Activated CD8-positive, alpha-beta T cell treated with anti-CD3 and anti-CD28 coated beads for 36 hours (primary cell): ENCODE results near the gene DLX4. TPM values are rescaled to one million over a fixed set of nuclear protein-coding genes. Genes with fewer than 3 reads are reported as not detected.

Experiments
- ATAC-seq: fragments of 200-7000 bp; cut with Tn5 transposase; one replicate; pipeline ENCODE4 v1.10.0; 2021; ENCODE audit warnings: mild to moderate bottlenecking, moderate library complexity
- CTCF ChIA-PET: fragments of 350-600 bp; sonication (Branson Sonifier 250); formaldehyde crosslinking; loops from one replicate; lab custom pipeline; 2021; ENCODE audit warnings: antibody characterized with exemption; lab: Charles Lee
- POLR2A ChIA-PET: fragments of 350-600 bp; sonication (Branson Sonifier 250); formaldehyde crosslinking; loops from one replicate; lab custom pipeline; 2021; ENCODE audit warnings: antibody characterized with exemption; lab: Charles Lee
- DNase-seq: peaks from one replicate; pipeline ENCODE4 v3.0.0-alpha.2; 2020
- H3K27ac Mint-ChIP-seq: one replicate; pipeline ENCODE4 v1.8.0; 2021; ENCODE audit warnings: mild to moderate bottlenecking, mixed read lengths
- H3K27me3 Mint-ChIP-seq: one replicate; pipeline ENCODE4 v1.8.0; 2021; ENCODE audit warnings: mixed read lengths
- H3K36me3 Mint-ChIP-seq: one replicate; pipeline ENCODE4 v1.8.0; 2021; ENCODE audit warnings: low read depth, mixed read lengths
- H3K4me1 Mint-ChIP-seq: one replicate; pipeline ENCODE4 v1.8.0; 2021; ENCODE audit warnings: low read depth, mixed read lengths
- H3K4me3 Mint-ChIP-seq: one replicate; pipeline ENCODE4 v1.8.0; 2021; ENCODE audit warnings: mild to moderate bottlenecking, moderate library complexity, mixed read lengths
- H3K9me3 Mint-ChIP-seq: one replicate; pipeline ENCODE4 v1.8.0; 2021; ENCODE audit warnings: mixed read lengths
- intact Hi-C: fragments of 100-400 bp; cut with micrococcal nuclease; formaldehyde crosslinking; loops from one replicate; pipeline ENCODE4 v1.10.0; 2022
- total RNA-seq, 2 experiments: library from RNA; stranded (reverse); gene quantifications; one replicate each; pipeline ENCODE4 v1.2.3, GENCODE V29; 2021
- TF ChIP-seq, protein P1 (sequence below): fragments of 200-600 bp; IDR thresholded peaks from one replicate; pipeline ENCODE4 v1.8.0; 2022; ENCODE audit warnings: antibody characterized with exemption, mild to moderate bottlenecking

Gene DLX4
- total RNA-seq, 2 experiments from 2014 or later = 0.43 to 0.81 TPM

DNA sequence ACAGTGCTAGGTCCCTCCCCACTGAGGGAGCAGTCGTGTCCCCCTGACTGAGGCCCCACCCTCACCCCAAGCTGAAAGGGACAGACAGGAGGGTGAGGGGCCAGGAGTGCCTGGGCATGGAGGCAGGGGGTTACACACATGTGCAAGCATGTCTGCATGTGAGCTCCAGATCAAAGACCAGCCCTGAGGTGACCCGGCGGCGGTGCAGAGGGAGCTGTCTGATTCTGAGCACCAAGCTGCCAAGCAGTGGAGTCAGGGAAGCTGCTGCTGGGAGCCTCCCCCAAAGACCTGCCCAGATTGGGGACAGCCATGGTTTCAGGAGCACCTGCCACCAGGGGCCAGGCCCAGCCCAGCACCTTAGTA lies 20.5 kb downstream of the DLX4 start:
- no peaks in the 10 kb centered on the region for H3K9me3 Mint-ChIP-seq
- peaks cover 8% of the 10 kb centered on the region for H3K4me1 Mint-ChIP-seq
- TF ChIP-seq, protein P1, sequence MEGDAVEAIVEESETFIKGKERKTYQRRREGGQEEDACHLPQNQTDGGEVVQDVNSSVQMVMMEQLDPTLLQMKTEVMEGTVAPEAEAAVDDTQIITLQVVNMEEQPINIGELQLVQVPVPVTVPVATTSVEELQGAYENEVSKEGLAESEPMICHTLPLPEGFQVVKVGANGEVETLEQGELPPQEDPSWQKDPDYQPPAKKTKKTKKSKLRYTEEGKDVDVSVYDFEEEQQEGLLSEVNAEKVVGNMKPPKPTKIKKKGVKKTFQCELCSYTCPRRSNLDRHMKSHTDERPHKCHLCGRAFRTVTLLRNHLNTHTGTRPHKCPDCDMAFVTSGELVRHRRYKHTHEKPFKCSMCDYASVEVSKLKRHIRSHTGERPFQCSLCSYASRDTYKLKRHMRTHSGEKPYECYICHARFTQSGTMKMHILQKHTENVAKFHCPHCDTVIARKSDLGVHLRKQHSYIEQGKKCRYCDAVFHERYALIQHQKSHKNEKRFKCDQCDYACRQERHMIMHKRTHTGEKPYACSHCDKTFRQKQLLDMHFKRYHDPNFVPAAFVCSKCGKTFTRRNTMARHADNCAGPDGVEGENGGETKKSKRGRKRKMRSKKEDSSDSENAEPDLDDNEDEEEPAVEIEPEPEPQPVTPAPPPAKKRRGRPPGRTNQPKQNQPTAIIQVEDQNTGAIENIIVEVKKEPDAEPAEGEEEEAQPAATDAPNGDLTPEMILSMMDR = no peak
- DNase-seq (no peak), ATAC-seq (no peak)
- ChIA-PET POLR2A (no interaction called here), CTCF (interaction anchor here (1.0 to 3.7 kb wide), 3 partner anchors 8 to 109 kb away, joined by 4 to 28 read pairs (median 7); partner anchors contain the start of gene DLX3)
- no peak overlapping the region for H3K27ac Mint-ChIP-seq
- intact Hi-C loops = no loop called here
- H3K36me3 Mint-ChIP-seq = no peaks in the 10 kb centered on the region
- H3K27me3 Mint-ChIP-seq = peaks cover 52% of the 10 kb centered on the region
- H3K4me3 Mint-ChIP-seq = no peak overlapping the region

DNA sequence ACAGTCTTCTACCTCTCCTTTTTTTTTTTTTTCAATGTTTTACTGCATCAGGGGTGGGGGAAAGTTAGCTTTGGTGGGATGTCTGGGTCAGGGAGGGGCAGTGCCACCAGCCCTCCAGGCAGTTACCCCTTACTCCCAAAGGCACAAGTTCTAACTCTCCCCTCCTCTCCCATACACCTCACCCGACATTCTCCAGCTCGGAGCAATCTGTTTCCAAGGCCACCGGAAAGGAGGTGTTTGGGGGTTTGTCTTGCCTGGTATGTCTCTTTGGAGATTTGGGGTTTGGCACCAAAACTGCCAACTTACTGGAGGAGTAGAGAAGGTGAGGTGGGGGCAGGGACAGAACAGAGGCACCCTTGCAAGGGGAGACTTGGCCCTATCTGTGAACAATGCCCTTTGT lies 21.3 kb downstream of the DLX4 start:
- no peaks in the 10 kb centered on the region for H3K36me3 Mint-ChIP-seq

DNA sequence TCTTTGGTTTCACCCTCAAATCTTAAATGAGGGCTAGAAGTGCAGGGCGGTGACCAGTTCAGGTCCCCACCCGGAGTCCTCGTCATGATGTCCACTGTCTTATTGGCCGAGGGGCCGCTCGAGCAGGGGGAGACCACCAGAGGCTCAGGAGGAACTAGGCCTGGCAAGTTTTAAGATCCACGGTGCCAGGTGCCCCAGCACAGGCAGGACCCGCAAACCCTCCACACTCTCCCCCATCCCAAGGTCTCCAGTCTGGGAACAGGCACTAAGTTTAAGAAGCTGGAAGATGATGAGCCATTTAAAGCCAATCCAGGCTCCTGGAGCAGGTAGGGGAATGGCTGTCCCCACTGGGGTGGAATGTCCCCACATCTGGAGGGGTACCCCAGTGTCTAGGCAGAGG lies 21.9 kb downstream of the DLX4 start:
- peaks cover 63% of the 10 kb centered on the region for H3K27me3 Mint-ChIP-seq
- no peak overlapping the region for H3K4me3 Mint-ChIP-seq
- H3K36me3 Mint-ChIP-seq = no peaks in the 10 kb centered on the region
- TF ChIP-seq, protein P1 = no peak
- ChIA-PET POLR2A (no interaction called here), CTCF (no interaction called here)
- ATAC-seq = no peak
- intact Hi-C loops = loop anchor here (10.0 kb wide), 1 partner anchor 416 kb away; the partner anchor contains the start of gene NXPH3
- no peaks in the 10 kb centered on the region for H3K9me3 Mint-ChIP-seq
- peaks cover 16% of the 10 kb centered on the region for H3K4me1 Mint-ChIP-seq
- no peak overlapping the region for H3K27ac Mint-ChIP-seq
- DNase-seq = no peak

More for the DNA sequence above, 21.3 kb downstream of the DLX4 start:
- POLR2A ChIA-PET = interaction anchor here (0.9 kb wide), 1 partner anchor 39 kb away, joined by 3 read pairs; no protein-coding TSS in a partner anchor
- TF ChIP-seq, protein P1 = no peak
- no peak overlapping the region for H3K4me3 Mint-ChIP-seq
- CTCF ChIA-PET = interaction anchor here (1.0 to 3.7 kb wide), 3 partner anchors 7 to 110 kb away, joined by 4 to 28 read pairs (median 7); partner anchors contain the start of gene DLX3
- intact Hi-C loops = loop anchor here (10.0 kb wide), 1 partner anchor 416 kb away; the partner anchor contains the start of gene NXPH3
- H3K27ac Mint-ChIP-seq = no peak overlapping the region
- H3K9me3 Mint-ChIP-seq = no peaks in the 10 kb centered on the region
- ATAC-seq (no peak), DNase-seq (no peak)
- peaks cover 14% of the 10 kb centered on the region for H3K4me1 Mint-ChIP-seq
- peaks cover 58% of the 10 kb centered on the region for H3K27me3 Mint-ChIP-seq

DNA sequence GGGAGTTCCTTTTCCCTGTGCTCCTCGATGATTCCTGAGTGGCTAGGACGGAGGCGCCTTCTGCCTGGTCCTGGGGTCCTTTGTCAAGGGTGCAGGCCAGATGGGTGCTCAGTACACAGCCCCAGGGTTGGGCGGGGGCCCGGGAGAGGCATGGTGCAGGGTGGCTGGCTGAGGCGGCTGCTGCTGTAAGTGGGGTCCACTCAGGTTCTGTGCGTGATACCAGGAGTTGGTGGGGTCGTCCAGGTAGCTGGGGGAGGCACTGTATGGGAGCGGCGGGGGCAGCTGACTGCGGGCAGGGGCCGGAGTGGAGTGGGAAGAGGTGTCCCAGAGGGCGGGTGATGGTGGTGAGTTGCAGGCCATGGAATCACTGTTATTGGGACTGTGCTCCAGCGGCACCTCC lies 22.4 kb downstream of the DLX4 start:
- no peaks in the 10 kb centered on the region for H3K9me3 Mint-ChIP-seq
- TF ChIP-seq, protein P1 = no peak
- intact Hi-C loops = loop anchor here (10.0 kb wide), 1 partner anchor 417 kb away; the partner anchor contains the start of gene NXPH3
- H3K36me3 Mint-ChIP-seq = no peaks in the 10 kb centered on the region
- POLR2A ChIA-PET = interaction anchor here (1.4 kb wide), 1 partner anchor 18 kb away, joined by 4 read pairs; no protein-coding TSS in a partner anchor
- CTCF ChIA-PET = no interaction called here
- H3K27ac Mint-ChIP-seq = no peak overlapping the region
- peaks cover 19% of the 10 kb centered on the region for H3K4me1 Mint-ChIP-seq
- no peak overlapping the region for H3K4me3 Mint-ChIP-seq
- no peak for DNase-seq
- no peak for ATAC-seq
- peaks cover 68% of the 10 kb centered on the region for H3K27me3 Mint-ChIP-seq

DNA sequence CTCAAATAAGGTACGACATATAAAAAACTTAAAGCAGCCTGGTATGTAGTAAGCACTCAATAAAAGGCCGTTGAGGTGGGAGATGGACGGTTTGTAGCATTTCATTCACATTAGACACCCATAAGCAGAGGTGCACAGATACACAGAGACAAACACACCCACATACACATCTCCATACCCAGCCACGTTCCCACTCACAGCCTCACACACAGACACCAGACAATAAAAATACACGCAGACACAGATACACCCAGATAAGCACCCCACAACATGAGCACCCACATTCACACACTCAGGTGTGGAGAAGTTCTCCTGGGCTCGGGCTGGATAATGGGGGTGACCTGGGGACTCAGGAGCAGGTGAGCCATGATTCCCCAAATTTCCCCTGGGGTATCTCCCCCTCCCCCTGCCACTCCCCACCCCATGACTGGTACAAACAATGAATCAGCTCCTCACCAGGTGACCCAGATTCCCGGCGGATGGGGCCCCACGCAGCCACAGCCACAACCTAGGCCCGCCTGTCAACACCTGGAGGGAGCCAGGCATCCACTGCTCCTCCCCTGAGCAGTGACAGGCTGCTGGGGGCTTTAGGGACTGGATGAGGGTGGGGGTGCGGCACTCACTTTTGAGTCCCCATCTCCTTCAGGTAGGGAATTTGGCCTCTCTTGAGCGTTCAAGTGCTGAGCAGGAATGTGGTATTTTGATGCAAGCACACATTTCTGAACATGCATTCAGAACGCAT lies 23.4 kb downstream of the DLX4 start:
- Mint-ChIP-seq H3K36me3 (no peaks in the 10 kb centered on the region), H3K27ac (no peak overlapping the region), H3K27me3 (peaks cover 64% of the 10 kb centered on the region), H3K4me3 (no peak overlapping the region), H3K4me1 (peaks cover 22% of the 10 kb centered on the region), H3K9me3 (no peaks in the 10 kb centered on the region)
- no peak for ATAC-seq
- CTCF ChIA-PET = interaction anchor here (1.5 to 7.4 kb wide), 3 partner anchors 13 to 116 kb away, joined by 4 to 145 read pairs (median 140); partner anchors contain the start of gene ITGA3
- intact Hi-C loops = loop anchor here (10.0 kb wide), 1 partner anchor 418 kb away; the partner anchor contains the start of gene NXPH3
- TF ChIP-seq, protein P1 = no peak
- DNase-seq = no peak
- POLR2A ChIA-PET = interaction anchor here (1.0 to 1.4 kb wide), 2 partner anchors 19 to 136 kb away, joined by 3 to 4 read pairs; no protein-coding TSS in a partner anchor
